Measurements from ENCODE around the gene NINJ1.

Gene NINJ1, protein sequence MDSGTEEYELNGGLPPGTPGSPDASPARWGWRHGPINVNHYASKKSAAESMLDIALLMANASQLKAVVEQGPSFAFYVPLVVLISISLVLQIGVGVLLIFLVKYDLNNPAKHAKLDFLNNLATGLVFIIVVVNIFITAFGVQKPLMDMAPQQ

GRCh38 chr9:93134015-93134739 lies at the start of gene NINJ1:
Gene NINJ1, minus strand, starts transcription at chr9:93134251. Its CDS starts 34 bp downstream, at chr9:93134217.
- peak within 1 kb of the TSS; percentile 71 for H3K4me3 ChIP-seq (replicated peaks; ENCODE audit: low read depth, low read length)
- TF ChIP-seq CTCF (IDR thresholded peaks at IDR 0.05; ENCODE audit: low read depth, low read length, missing control alignments) = no peak

DNA sequence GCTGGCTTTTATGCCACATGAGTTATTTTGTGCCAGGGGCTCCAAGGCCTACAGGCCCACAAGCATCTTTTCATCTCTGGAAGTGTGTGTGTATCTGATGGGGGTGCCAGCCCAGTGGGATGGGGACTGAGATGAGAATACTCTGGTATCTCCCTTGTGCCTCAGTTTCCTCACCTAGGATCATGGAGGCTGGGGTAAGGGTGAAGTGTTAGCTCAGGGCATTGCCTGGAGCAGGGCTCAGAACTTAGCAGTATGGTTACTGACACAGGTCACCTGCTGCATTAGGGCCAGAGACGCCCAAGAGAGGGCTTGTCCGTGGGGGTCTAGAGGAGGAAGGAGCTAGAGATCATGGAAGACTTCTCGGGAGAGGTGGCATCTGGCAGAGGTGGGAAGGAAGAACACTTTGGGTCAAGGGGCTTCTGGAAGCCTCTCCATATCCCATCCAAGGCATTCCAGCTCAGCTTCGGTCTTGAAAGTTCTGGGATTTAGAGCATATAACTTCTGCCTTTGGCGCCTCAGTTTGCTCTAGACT lies 49.1 kb upstream of the NINJ1 start:
- no peak for DNase-seq (ENCODE audit: extremely low read depth, low read depth)
- TF ChIP-seq CTCF (IDR thresholded peaks at IDR 0.05; ENCODE audit: low read depth, low read length, missing control alignments) = no peak
- no peak overlapping the region for H3K4me3 ChIP-seq (replicated peaks; ENCODE audit: low read depth, low read length)

More at GRCh38 chr9:93134015-93134739, at the start of gene NINJ1:
- DNase-seq (ENCODE audit: extremely low read depth, low read depth) = no peak

DNA sequence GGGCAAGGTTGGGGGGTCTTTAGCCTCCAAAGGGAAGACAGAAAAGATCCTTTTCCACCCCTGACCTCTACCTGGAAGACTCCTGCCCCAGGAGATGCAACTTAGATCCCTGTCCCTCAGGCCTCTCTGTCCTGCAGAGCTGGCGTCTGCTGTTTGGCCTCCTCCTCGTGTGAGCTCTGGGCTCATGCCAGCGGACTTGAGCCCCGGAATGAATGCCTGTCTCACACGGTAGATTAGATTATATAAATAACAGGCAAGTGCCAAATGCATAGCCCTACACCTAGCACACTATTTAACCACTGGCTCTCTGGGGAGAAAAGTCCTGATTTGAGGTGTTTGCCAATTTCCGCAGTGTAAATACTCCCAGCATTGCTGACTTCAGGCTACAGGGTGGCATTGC lies 48.5 kb upstream of the NINJ1 start:
- no peak for DNase-seq (ENCODE audit: extremely low read depth, low read depth)
- no peak for TF ChIP-seq CTCF (IDR thresholded peaks at IDR 0.05; ENCODE audit: low read depth, low read length, missing control alignments)
- H3K4me3 ChIP-seq (replicated peaks; ENCODE audit: low read depth, low read length) = no peak overlapping the region

DNA sequence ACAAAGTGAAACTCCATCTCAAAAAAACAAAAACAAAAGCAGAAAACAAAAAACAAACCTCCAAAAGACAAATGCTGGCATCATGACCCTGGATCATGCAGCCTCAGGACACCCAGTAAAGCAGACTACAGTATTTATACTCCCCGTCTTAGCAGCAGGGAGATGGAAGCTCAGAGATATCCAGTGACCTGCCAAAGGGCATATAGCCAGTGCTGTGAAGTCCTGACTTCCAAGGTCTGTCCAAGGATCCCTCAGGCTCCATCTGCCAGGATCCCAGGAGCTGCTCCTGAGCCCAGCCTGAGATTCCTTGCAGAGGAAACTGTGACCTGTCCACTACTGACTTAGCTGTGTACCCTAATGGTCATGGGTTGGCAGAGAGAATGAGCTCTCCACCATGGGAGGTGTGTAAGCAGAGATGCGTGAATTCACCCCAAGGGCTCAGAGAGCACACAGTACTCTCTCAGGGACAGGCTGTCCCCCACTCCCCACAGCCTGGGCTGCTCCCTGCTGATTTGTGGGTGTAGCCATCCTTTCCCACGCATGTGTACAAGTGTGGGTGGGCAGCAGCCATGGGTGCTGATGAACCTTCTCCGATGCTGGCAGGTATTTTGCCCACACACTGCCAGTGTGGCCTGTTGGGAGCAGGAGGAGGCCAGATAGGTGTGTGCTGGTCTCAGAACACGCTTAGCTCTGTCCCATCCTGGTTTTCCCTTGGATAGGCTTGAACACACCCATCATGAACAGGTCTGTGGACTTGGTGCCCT lies 47.8 kb upstream of the NINJ1 start:
- DNase-seq (ENCODE audit: extremely low read depth, low read depth) = no peak
- no peak overlapping the region for H3K4me3 ChIP-seq (replicated peaks; ENCODE audit: low read depth, low read length)
- TF ChIP-seq CTCF (IDR thresholded peaks at IDR 0.05; ENCODE audit: low read depth, low read length, missing control alignments) = no peak

- no peak for TF ChIP-seq CTCF (IDR thresholded peaks at IDR 0.05; ENCODE audit: low read depth, low read length, missing control alignments)
- H3K4me3 ChIP-seq (replicated peaks; ENCODE audit: low read depth, low read length) = no peak overlapping the region
- DNase-seq (ENCODE audit: extremely low read depth, low read depth) = no peak
These were observed 46.9 kb upstream of the NINJ1 start for GRCh38 chr9:93180938-93181337.

- H3K4me3 ChIP-seq (replicated peaks; ENCODE audit: low read depth, low read length) = no peak overlapping the region
- TF ChIP-seq CTCF (IDR thresholded peaks at IDR 0.05; ENCODE audit: low read depth, low read length, missing control alignments) = no peak
- DNase-seq (ENCODE audit: extremely low read depth, low read depth) = no peak
These were observed 45.1 kb upstream of the NINJ1 start for GRCh38 chr9:93178851-93179786.

Measured in HFF-Myc (cell line).